Activated T-cell treated with anti-CD3 and anti-CD28 coated beads, Interleukin-2, amount 50 U/mL, for 4 hours (primary cell): ENCODE data around the gene PCDH15. TPM values are rescaled to one million over a fixed set of nuclear protein-coding genes. Genes with fewer than 3 reads are reported as not detected.

Experiments
- ATAC-seq, 2 donors: fragments of 200-7000 bp; cut with Tn5 transposase; one replicate each; pipeline ENCODE4 v1.10.0; 2021
- DNase-seq: peaks from one replicate; pipeline ENCODE4 v3.0.0-alpha.2; 2020
- H3K27me3 Mint-ChIP-seq: one replicate; pipeline ENCODE4 v1.8.0; 2021; ENCODE audit warnings: low read depth, mixed read lengths
- H3K36me3 Mint-ChIP-seq: one replicate; pipeline ENCODE4 v1.8.0; 2022; ENCODE audit warnings: mixed read lengths; ENCODE audit not compliant: insufficient read depth
- H3K4me1 Mint-ChIP-seq: one replicate; pipeline ENCODE4 v1.8.0; 2021; ENCODE audit warnings: low read depth, mixed read lengths
- H3K4me3 Mint-ChIP-seq: one replicate; pipeline ENCODE4 v1.8.0; 2021; ENCODE audit warnings: mild to moderate bottlenecking, moderate library complexity, mixed read lengths
- H3K9me3 Mint-ChIP-seq: one replicate; pipeline ENCODE4 v1.8.0; 2021; ENCODE audit warnings: mixed read lengths
- total RNA-seq, 3 donors: library from RNA; stranded (reverse); gene quantifications; one replicate each; pipeline ENCODE4 v1.2.1, GENCODE V29; 2021

The PCDH15 gene
- total RNA-seq: not detected

- Mint-ChIP-seq H3K9me3 (peaks cover 19% of the 10 kb centered on the region), H3K4me1 (no peaks in the 10 kb centered on the region), H3K27me3 (no peaks in the 10 kb centered on the region), H3K4me3 (no peak within 1 kb of the TSS), H3K36me3 (no peaks in the 10 kb centered on the region)
- no peak for DNase-seq
- ATAC-seq: no peak
These were observed at the start of gene PCDH15 for GRCh38 chr10:54800741-54801421. Gene PCDH15, minus strand, starts transcription at chr10:54801231. Its CDS starts 136,969 bp downstream, at chr10:54664262.

GRCh38 chr10:54843932-54844331 lies 42.9 kb upstream of the PCDH15 start:
- Mint-ChIP-seq H3K9me3 (peaks cover 9% of the 10 kb centered on the region), H3K4me3 (no peak overlapping the region), H3K27me3 (no peaks in the 10 kb centered on the region)

GRCh38 chr10:54843085-54843646 lies 42.1 kb upstream of the PCDH15 start:
- Mint-ChIP-seq H3K9me3 (peaks cover 9% of the 10 kb centered on the region), H3K36me3 (no peaks in the 10 kb centered on the region), H3K27me3 (no peaks in the 10 kb centered on the region), H3K4me3 (no peak overlapping the region), H3K4me1 (no peaks in the 10 kb centered on the region)
- ATAC-seq: no peak
- no peak for DNase-seq

More at GRCh38 chr10:54843932-54844331, 42.9 kb upstream of the PCDH15 start:
- DNase-seq: no peak
- H3K4me1 Mint-ChIP-seq: no peaks in the 10 kb centered on the region
- ATAC-seq: no peak
- no peaks in the 10 kb centered on the region for H3K36me3 Mint-ChIP-seq

GRCh38 chr10:54837479-54837878 lies 36.4 kb upstream of the PCDH15 start:
- no peak for ATAC-seq
- H3K4me3 Mint-ChIP-seq: no peak overlapping the region
- H3K4me1 Mint-ChIP-seq: no peaks in the 10 kb centered on the region
- peaks cover 13% of the 10 kb centered on the region for H3K9me3 Mint-ChIP-seq
- H3K27me3 Mint-ChIP-seq: no peaks in the 10 kb centered on the region
- DNase-seq: no peak
- H3K36me3 Mint-ChIP-seq: no peaks in the 10 kb centered on the region

GRCh38 chr10:54833029-54833428 lies 32.0 kb upstream of the PCDH15 start:
- Mint-ChIP-seq H3K4me3 (no peak overlapping the region), H3K36me3 (no peaks in the 10 kb centered on the region), H3K9me3 (peaks cover 9% of the 10 kb centered on the region), H3K4me1 (no peaks in the 10 kb centered on the region), H3K27me3 (no peaks in the 10 kb centered on the region)
- DNase-seq: no peak
- ATAC-seq: no peak

- Mint-ChIP-seq H3K36me3 (no peaks in the 10 kb centered on the region), H3K9me3 (peaks cover 8% of the 10 kb centered on the region), H3K27me3 (no peaks in the 10 kb centered on the region), H3K4me1 (no peaks in the 10 kb centered on the region), H3K4me3 (no peak overlapping the region)
- DNase-seq: no peak
- no peak for ATAC-seq
These were observed 26.0 kb upstream of the PCDH15 start for GRCh38 chr10:54826994-54827560.

- no peak overlapping the region for H3K4me3 Mint-ChIP-seq
These were observed 14.6 kb upstream of the PCDH15 start for GRCh38 chr10:54815583-54815982.

GRCh38 chr10:54808186-54808935 lies 7.3 kb upstream of the PCDH15 start:
- H3K4me3 Mint-ChIP-seq: no peak overlapping the region
- no peaks in the 10 kb centered on the region for H3K36me3 Mint-ChIP-seq
- ATAC-seq (no peak), DNase-seq (no peak)
- H3K9me3 Mint-ChIP-seq: peaks cover 11% of the 10 kb centered on the region
- H3K4me1 Mint-ChIP-seq: no peaks in the 10 kb centered on the region
- H3K27me3 Mint-ChIP-seq: no peaks in the 10 kb centered on the region

More at GRCh38 chr10:54815583-54815982, 14.6 kb upstream of the PCDH15 start:
- Mint-ChIP-seq H3K4me1 (no peaks in the 10 kb centered on the region), H3K36me3 (no peaks in the 10 kb centered on the region), H3K27me3 (no peaks in the 10 kb centered on the region), H3K9me3 (peaks cover 9% of the 10 kb centered on the region)
- DNase-seq (no peak), ATAC-seq (no peak)

GRCh38 chr10:54799506-54799905 lies 1.5 kb downstream of the PCDH15 start:
- Mint-ChIP-seq H3K4me1 (no peaks in the 10 kb centered on the region), H3K4me3 (no peak overlapping the region), H3K27me3 (no peaks in the 10 kb centered on the region), H3K36me3 (no peaks in the 10 kb centered on the region), H3K9me3 (peaks cover 20% of the 10 kb centered on the region)
- ATAC-seq: no peak
- no peak for DNase-seq

GRCh38 chr10:54797636-54798321 lies 3.3 kb downstream of the PCDH15 start:
- ATAC-seq (no peak), DNase-seq (no peak)
- Mint-ChIP-seq H3K9me3 (peaks cover 16% of the 10 kb centered on the region), H3K4me3 (no peak overlapping the region), H3K27me3 (no peaks in the 10 kb centered on the region), H3K36me3 (no peaks in the 10 kb centered on the region), H3K4me1 (no peaks in the 10 kb centered on the region)

- Mint-ChIP-seq H3K4me1 (no peaks in the 10 kb centered on the region), H3K36me3 (no peaks in the 10 kb centered on the region), H3K9me3 (peaks cover 16% of the 10 kb centered on the region), H3K4me3 (no peak overlapping the region), H3K27me3 (no peaks in the 10 kb centered on the region)
- no peak for ATAC-seq
- DNase-seq: no peak
These were observed 4.2 kb downstream of the PCDH15 start for GRCh38 chr10:54796881-54797280.

- H3K4me3 Mint-ChIP-seq: no peak overlapping the region
- ATAC-seq (no peak), DNase-seq (no peak)
- no peaks in the 10 kb centered on the region for H3K4me1 Mint-ChIP-seq
- no peaks in the 10 kb centered on the region for H3K27me3 Mint-ChIP-seq
- no peaks in the 10 kb centered on the region for H3K36me3 Mint-ChIP-seq
- H3K9me3 Mint-ChIP-seq: peaks cover 6% of the 10 kb centered on the region
These were observed 24.4 kb downstream of the PCDH15 start for GRCh38 chr10:54776622-54777021.

GRCh38 chr10:54772468-54773122 lies 28.4 kb downstream of the PCDH15 start:
- Mint-ChIP-seq H3K36me3 (no peaks in the 10 kb centered on the region), H3K27me3 (no peaks in the 10 kb centered on the region), H3K4me1 (no peaks in the 10 kb centered on the region), H3K9me3 (peaks cover 6% of the 10 kb centered on the region), H3K4me3 (no peak overlapping the region)
- ATAC-seq (no peak), DNase-seq (no peak)

- ATAC-seq (no peak), DNase-seq (no peak)
- peaks cover 4% of the 10 kb centered on the region for H3K9me3 Mint-ChIP-seq
- H3K4me1 Mint-ChIP-seq: no peaks in the 10 kb centered on the region
- no peaks in the 10 kb centered on the region for H3K36me3 Mint-ChIP-seq
- no peaks in the 10 kb centered on the region for H3K27me3 Mint-ChIP-seq
- no peak overlapping the region for H3K4me3 Mint-ChIP-seq
These were observed 32.0 kb downstream of the PCDH15 start for GRCh38 chr10:54769051-54769450.
